A673 (cell line): ENCODE measurements around the gene IFNAR1.
"Not testable (repeated sequence)": the region's sequence is repeated elsewhere in the genome, so short reads cannot be mapped to it uniquely, and the experiment has no call there.

Source experiments
- EZH2 ChIP-seq: fragments of 200-600 bp; sonication (generic); IDR thresholded peaks from 2 replicates; pipeline ENCODE4 v1.6.1; 2017; ENCODE audit warnings: borderline replicate concordance, low read depth, mild to moderate bottlenecking, mixed read lengths, antibody characterized with exemption, low read length; ENCODE audit not compliant: poor library complexity, severe bottlenecking
- TF ChIP-seq, protein P1 (sequence below): fragments of 300-800, 200-600 bp; sonication (generic); conservative IDR thresholded peaks from 2 replicates; pipeline ENCODE4 v1.5.1; 2017; ENCODE audit warnings: low read depth, mild to moderate bottlenecking, antibody characterized with exemption, low read length, moderate library complexity, mixed read lengths

DNA sequence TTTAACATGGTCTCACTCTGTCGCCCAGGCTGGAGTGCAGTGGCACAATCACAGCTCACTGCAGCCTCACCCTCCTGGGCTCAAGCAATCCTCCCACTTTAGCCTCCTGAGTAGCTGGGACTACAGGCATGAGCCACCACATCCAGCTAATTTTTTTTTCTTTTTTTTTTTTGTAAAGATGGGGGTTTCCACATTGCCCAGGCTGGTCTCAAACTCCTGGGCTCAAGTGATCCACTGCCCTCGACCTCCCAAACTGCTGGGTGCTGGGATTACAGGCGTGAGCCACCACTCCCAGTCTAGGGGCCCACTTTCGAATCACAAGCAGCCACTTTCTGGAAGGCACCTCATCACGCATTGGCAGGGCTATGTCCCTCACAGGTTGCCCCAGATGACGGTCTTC, 56.6 kb downstream of the IFNAR1 start:
- not testable (repeated sequence) for TF ChIP-seq EZH2
- TF ChIP-seq, protein P1, sequence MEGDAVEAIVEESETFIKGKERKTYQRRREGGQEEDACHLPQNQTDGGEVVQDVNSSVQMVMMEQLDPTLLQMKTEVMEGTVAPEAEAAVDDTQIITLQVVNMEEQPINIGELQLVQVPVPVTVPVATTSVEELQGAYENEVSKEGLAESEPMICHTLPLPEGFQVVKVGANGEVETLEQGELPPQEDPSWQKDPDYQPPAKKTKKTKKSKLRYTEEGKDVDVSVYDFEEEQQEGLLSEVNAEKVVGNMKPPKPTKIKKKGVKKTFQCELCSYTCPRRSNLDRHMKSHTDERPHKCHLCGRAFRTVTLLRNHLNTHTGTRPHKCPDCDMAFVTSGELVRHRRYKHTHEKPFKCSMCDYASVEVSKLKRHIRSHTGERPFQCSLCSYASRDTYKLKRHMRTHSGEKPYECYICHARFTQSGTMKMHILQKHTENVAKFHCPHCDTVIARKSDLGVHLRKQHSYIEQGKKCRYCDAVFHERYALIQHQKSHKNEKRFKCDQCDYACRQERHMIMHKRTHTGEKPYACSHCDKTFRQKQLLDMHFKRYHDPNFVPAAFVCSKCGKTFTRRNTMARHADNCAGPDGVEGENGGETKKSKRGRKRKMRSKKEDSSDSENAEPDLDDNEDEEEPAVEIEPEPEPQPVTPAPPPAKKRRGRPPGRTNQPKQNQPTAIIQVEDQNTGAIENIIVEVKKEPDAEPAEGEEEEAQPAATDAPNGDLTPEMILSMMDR, result not testable (repeated sequence)
